Amygdala (tissue), 56 donors: ENCODE results near the gene EFTUD2.
A peak's percentile ranks its signal among the peaks of the same experiment; 100 is the strongest.
"Not testable (repeated sequence)": the region's sequence is repeated elsewhere in the genome, so short reads cannot be mapped to it uniquely, and the experiment has no call there.

Experiments
- DNase-seq, 56 donors: peaks; one replicate each; lab custom pipeline; 2025; lab: John Stamatoyannopoulos, UW

EFTUD2 gene

DNA sequence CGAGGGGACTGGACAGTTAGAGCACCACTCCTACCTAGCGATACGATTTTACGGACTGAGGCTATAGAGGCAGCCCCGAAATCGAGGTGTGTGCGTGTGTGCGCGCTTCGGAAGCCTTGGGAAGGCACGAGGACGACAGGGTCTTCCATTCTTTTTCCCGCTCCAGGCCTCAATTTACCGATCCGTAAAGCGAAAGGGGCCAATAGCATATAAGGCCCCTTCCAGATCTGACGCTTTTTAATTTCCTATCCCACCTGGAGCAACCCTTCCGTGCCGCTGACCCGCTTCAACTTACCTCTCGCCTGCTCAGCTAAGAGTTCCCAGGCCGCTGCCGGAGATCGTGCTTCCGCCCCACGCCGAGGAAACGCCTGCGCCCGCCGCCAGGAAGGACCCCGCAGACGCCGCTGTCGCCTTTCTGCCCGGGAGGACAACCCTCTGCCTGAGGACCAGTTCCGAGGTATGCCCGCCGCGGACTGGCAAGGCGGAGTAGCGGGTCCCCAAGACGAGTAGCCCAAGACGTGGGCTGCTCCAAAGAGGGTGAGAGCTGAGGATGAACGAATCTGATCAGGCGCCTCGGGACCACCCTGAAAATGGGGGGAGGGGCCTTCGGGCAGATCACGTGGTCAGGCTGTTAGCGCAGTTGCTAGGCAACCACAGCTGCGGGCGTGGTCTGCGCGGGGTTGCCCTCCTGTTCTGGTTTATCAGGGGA is at the start of gene EFTUD2:
Gene EFTUD2 (minus strand): TSS at position 372 of the 709 bp plus-strand sequence. CDS start 4,924 bp downstream, outside the sequence.
- DNase-seq, result peak; percentile 63 to 99 (median 92)

DNA sequence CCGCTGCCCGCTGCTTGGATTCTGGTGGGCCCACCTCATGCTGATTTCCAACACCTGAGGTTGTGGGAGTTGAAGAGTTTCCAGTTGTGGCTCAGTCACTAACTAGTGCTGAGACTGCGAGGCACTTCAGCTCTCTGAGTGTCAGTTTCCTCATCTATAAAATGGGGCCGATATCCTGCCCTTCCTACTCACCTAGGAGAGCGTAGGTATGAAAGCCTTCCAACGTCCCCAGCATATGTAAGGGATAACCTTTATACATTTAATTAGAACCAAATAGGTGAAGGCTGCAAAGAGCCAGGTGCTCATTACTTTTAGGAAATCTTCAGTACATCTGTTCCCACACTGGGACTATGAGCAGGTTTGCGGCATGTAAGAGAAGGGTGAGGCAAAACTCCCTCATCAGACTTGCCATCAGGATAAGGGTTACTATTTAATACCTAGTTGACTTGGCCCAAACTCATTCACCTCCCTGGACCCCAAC is 49.1 kb upstream of the EFTUD2 start:
- DNase-seq, result no peak

- DNase-seq, result peak; percentile 19 to 94 (median 74)
Measured at GRCh38 chr17:44947461-44948314, 48.4 kb upstream of the EFTUD2 start, which contains the start of gene KIF18B. Gene KIF18B, minus strand, starts transcription at chr17:44947773. Its CDS starts 11,429 bp downstream, at chr17:44936344.

DNA sequence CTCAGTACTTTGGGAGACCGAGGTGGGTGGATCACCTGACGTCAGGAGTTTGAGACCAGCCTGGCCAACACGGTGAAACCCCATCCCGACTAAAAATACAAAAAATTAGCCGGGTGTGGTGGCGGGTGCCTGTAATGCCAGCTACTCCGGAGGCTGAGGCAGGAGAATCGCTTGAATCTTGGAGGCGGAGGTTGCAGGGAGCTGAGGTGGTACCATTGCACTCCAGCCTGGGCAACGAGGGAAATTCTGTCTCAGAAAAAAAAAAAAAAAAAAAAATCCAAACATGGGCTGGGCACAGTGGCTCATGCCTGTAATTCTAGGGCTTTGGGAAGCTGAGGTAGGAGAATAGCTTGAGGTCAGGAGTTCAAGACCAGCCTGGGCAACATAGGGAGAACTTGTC is 46.4 kb upstream of the EFTUD2 start:
- not testable (repeated sequence) for DNase-seq

GRCh38 chr17:44942456-44942855 is 43.2 kb upstream of the EFTUD2 start:
- peak in 1 of 56 donors; percentile 10 for DNase-seq

- no peak for DNase-seq
Measured at GRCh38 chr17:44941712-44942331, 42.6 kb upstream of the EFTUD2 start.

DNA sequence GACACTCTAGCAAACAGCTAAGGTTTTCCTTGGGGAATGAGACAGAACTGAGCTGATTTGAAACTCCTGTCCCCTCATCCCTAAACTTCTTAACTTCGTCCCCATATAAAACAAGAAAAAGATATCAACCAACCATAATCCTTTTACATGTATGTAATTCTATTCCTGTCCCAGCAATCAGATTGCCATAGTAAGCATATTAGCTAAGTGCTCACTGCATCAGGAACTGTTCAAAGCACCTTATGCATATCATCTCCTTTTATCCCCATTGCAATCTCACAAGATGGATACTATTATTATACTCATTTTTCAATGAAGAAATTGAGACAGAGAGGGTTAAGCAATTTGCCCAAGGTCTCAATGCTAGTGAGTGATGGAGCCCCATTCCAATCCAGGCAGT is 41.5 kb upstream of the EFTUD2 start:
- no peak for DNase-seq

GRCh38 chr17:44940317-44940716 is 41.1 kb upstream of the EFTUD2 start:
- DNase-seq, result no peak

DNA sequence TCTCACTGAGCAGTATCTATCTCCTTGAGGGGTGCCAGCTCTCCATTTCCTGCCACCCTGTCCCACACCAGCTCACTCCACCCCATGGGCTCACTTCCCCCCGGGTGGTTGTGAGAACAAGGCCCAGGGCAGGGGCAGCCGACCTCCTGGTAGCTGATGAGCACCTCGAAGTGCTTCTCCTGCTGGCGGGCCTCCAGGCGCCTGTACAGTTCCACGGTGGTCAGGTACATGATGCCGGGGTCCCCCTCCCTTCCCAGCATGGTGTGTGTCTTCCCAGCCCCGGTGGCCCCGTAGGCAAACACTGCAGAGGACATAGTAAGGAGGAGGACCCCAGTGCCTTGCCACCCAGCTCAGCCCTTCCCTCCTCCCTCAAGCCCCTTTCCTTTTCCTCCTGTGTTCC is 35.9 kb upstream of the EFTUD2 start:
- no peak for DNase-seq

GRCh38 chr17:44934745-44935105 is 35.5 kb upstream of the EFTUD2 start:
- no peak for DNase-seq

DNA sequence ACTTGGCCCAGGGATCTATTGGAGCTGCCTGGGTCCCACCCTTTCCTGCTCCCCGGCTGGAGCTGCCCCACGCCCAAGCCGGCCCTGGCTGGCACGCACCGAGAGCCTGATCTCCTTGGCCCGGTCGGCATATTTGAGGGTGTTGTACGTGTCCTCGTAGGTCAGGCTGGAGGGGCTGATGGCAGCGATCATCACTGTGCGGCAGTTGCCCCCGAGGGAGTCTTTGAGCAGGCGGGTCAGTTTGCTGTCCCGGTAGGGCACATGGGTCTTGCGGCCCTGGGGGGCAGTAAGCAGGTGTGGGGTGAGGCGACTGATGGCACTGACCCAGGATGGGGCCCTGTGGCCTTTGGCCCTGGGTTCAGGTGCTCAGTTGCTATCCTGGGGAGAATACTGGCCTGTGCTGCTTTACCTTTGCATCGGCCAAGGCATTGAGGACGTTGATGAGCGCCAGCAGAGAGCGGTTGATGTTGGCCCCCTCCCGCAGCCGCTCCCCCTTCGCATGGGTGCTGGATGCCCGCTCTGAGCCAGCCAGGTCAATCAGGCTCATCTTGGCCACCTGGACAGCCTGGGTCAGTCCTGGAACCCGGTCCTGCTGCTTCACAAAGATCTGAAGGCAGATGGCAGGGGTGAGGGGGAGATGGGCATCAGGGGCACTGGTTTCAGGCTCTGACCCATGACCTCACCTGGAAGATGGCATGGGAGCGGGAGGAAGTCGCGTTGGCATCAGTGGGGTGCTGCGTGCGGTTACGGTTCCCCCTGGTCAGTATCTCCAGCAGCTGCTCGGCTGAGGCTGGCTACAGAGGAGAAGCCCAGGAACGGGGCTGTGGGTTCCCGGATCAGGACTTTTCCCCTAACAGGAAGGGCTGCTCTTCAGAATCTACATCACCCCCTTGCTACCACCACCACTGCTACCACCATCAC is 34.8 kb upstream of the EFTUD2 start:
- DNase-seq, result no peak

GRCh38 chr17:44932787-44933097 is 33.5 kb upstream of the EFTUD2 start:
- no peak for DNase-seq

DNA sequence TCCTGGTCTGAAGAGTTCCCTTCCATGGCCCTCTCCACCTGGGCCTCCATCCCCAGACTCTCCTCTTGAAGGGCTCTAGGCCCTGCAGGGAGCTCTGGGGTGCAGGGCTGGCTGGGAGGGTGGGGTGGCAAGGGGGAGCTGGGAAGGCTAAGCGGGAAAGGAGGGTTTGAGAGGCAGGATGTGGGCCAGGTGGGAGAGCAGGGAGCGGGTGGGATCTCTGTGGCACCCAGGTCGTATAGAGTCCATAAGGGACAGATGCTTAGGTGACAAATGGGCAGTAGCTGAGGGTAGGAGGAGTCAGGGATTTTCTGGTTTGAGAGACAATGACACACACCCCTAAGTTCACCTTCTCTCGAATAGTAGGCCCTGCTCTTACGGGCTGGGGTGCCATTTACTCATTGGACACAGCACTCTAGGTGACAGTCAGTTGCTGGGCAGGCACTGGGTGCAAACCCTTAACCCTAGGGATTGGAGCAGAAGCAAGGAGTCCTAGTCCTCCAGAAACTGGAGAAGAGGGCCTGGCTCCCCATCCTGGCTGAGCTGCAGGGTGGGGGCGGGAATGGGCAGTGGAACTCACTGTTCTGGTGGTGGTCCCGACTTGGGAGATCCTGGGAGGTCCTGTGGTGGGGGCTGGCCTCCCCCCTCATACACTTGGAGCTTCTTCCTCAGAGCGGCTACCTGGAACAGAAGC is 33.0 kb upstream of the EFTUD2 start:
- no peak for DNase-seq

DNA sequence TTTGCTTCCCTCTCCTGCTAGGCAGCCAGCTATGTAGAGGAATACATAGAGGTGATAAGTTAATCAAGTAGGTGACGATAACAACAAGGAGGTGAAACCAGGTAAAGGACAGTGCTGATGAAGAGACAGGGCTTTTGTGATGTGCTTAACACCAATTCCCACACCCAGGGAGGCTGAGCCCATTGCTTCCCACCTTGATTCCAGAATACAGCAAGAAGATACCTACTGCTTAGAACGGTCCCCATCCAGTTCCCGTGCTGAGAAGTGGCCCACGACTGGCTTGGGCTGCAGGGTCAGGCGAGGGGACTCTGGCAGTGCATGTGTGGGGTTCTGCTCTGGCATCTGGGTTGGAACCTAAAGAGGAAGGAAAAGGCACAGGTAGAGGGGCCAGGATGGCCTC is 32.1 kb upstream of the EFTUD2 start:
- DNase-seq, result no peak

GRCh38 chr17:44930667-44931066 is 31.4 kb upstream of the EFTUD2 start:
- no peak for DNase-seq

DNA sequence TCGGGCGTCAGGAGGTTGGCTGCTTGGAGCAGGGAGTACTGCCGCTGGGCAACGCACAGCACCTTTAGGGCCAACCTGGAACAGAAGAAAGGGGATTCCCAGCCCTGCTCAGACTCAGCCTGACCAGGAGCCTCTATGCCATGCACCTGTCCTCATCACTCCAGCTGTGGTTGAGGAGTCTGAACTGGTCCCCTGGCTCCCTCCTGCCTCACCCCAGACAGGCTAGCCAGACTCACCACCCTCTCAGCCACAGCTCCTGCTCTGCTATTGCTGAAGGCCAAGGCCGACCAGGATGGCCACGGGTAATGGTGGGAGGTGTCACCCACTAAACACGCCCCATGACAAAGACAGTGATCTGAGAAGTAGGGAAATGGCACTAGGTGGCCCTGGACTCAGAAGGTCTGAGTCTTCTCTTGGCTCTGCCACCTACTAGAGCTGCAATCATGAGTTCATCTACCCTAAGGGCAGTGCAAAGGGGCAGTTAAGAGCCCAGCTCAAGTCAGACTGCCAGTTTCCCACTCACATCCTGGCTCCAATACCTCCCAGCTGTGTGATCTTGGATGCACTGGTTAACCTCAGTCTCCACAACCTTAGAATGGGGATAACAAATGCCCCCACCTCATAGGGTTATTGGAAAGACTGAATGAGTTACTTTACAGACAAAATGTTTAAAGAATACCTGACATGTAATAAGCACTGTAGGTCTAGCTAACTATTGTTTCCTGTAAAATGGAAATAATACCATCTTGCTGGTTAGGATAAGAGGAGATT is 29.9 kb upstream of the EFTUD2 start:
- DNase-seq, result no peak

- no peak for DNase-seq
Measured at GRCh38 chr17:44928136-44928535, 28.9 kb upstream of the EFTUD2 start.

DNA sequence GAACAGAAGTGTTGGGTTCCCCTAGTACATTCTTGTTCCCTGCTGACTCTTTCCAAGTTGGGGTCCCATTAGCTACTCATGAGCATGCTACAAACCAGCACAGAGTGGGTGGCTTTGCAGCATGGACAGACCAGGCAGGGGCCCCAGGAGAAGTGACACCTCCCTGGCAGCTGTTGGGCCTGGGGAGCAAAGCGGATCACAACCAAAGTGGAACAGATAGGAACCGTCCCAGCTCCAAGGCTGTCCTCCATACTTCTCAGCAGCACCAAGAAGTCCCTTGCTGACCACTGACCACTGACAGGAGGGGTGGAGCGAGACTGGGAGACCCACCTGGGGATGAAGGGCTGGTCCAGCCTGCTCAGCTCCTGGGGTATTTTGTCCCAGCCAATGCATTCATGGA is 28.5 kb upstream of the EFTUD2 start:
- no peak for DNase-seq
